ENCODE measurements around the gene GSE1.
A peak's percentile ranks its signal among the peaks of the same experiment; 100 is the strongest.

GSE1 gene

DNA sequence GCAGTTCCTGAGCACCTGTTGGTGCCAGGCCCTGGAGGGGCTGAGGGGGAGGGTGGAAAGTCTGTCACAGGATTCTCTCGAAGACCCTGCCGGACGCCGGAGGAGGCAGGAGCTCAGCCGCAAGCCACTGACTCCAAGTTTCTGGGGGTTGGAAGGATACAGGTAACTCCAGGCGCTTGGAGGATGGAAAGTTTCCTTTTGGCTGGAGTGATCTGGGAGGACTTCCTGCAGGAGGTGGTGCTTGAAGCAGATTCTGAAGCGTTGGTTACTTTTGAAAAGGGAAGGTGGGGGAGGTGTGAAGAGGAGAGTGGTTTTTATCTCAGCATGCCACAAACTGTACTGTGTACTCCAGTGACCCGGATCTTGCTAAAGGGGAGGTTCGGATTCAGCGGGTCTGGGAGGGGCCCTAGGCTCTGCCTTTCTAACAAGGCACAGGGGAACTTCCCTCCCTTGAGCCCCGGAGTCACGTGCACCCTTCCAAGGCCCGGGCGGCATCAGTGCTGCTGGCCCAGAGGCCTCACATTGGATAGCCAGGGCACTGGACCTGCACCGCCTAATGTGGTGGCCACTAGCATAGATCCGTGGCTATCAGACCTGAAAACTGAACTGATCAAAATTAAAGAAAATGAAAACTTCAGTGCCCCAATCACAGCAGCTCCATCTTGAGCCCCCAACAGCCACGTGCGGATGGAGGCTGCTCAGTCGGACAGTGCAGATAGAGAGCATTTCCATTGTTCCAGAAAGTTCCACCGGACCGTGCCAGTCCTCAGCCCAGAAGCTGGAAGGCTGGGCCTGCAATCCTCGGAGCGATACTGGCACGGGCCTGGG lies 42.2 kb upstream of the GSE1 start:
- no peaks in the 10 kb centered on the region for H3K9me3 Mint-ChIP-seq (ENCODE audit: low read depth)
- peaks cover 2% of the 10 kb centered on the region for H3K36me3 Mint-ChIP-seq
- H3K27ac Mint-ChIP-seq = peak overlapping the region; percentile 87
- peak overlapping the region; percentile 73 for H3K4me3 Mint-ChIP-seq
- no peaks in the 10 kb centered on the region for H3K27me3 Mint-ChIP-seq
- H3K4me1 Mint-ChIP-seq (ENCODE audit: low read depth) = peaks cover 71% of the 10 kb centered on the region

DNA sequence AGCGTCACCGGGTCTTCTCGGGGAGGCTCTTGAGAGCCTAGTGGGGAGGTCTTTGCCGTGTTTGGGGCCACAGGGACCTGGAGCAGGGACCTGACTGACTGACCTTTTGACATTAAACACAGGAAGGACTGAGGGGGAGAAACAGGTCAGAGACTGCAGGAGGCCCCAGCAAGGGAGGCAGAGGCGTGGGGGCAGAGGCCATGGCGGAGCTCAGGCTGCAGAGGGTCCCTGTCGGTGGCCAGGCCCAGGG lies 41.6 kb upstream of the GSE1 start:
- Mint-ChIP-seq H3K27ac (peak overlapping the region; percentile 66), H3K4me3 (no peak overlapping the region), H3K27me3 (no peaks in the 10 kb centered on the region)

DNA sequence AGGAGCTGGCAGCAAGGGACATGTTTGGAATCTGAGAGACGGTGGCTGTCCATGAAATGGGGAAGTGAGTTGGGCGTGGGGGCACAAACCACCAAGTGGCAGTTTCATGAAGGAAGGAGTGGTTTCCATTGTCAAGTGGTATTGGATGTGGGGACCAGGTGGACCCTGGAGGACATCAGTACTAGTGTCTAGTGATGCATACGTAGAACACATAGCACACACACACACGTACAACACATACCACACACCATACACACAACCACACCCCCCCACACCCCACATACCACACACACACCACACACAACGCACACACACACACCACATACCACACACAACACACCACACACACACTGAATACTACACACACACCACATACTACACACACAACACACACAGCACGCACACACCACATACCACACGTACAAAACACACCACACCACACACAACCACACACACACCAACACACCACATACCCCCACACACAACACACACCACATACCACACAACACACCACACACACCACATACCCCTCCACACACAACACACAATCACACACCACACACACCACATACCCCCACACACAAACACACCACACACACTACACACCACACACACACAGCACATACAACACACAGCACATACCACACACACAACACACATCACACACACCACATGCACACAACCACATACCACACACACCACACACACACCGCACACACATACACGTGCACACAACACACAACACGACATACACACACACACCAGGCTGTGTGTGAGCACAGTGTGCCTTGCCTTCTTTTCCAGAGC lies 41.1 kb upstream of the GSE1 start:
- Mint-ChIP-seq H3K4me3 (peak overlapping the region; percentile 21), H3K27ac (peak overlapping the region; percentile 78), H3K4me1 (ENCODE audit: low read depth) (peaks cover 67% of the 10 kb centered on the region), H3K27me3 (no peaks in the 10 kb centered on the region), H3K36me3 (peaks cover 2% of the 10 kb centered on the region), H3K9me3 (ENCODE audit: low read depth) (no peaks in the 10 kb centered on the region)

More for the DNA sequence above, 41.6 kb upstream of the GSE1 start:
- H3K9me3 Mint-ChIP-seq (ENCODE audit: low read depth) = no peaks in the 10 kb centered on the region
- H3K4me1 Mint-ChIP-seq (ENCODE audit: low read depth) = peaks cover 71% of the 10 kb centered on the region
- peaks cover 2% of the 10 kb centered on the region for H3K36me3 Mint-ChIP-seq

DNA sequence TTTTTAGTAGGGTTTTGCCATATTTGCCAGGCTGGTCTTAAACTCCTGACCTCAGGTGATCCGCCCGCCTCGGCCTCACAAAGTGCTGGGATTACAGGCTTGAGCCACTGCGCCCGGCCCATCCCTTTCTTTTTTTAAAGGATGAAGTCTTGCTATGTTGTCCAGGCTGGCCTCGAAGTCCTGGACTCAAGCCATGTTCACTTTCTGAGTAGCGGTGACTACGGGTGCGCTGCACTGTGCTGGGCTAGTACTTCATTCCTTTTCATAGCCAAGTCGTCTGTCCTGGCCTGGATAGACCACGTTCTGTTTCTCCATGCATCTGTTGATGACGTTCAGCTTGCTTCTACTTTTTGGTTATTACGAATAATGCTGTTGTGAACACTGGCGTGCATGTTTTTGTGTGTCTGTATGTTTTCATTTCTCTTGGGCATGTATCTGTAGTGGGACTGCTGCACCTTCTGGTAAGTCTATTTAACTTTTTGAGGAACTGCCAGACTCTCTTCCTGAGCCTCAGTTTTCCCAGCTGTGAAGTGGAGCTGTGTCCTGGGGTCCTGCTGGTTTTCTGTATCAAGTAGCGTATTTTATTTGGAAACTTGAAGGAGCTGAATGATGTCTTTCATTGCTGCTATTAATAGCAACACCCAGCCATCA lies 40.0 kb upstream of the GSE1 start:
- Mint-ChIP-seq H3K4me3 (no peak overlapping the region), H3K9me3 (ENCODE audit: low read depth) (no peaks in the 10 kb centered on the region), H3K27me3 (no peaks in the 10 kb centered on the region)

DNA sequence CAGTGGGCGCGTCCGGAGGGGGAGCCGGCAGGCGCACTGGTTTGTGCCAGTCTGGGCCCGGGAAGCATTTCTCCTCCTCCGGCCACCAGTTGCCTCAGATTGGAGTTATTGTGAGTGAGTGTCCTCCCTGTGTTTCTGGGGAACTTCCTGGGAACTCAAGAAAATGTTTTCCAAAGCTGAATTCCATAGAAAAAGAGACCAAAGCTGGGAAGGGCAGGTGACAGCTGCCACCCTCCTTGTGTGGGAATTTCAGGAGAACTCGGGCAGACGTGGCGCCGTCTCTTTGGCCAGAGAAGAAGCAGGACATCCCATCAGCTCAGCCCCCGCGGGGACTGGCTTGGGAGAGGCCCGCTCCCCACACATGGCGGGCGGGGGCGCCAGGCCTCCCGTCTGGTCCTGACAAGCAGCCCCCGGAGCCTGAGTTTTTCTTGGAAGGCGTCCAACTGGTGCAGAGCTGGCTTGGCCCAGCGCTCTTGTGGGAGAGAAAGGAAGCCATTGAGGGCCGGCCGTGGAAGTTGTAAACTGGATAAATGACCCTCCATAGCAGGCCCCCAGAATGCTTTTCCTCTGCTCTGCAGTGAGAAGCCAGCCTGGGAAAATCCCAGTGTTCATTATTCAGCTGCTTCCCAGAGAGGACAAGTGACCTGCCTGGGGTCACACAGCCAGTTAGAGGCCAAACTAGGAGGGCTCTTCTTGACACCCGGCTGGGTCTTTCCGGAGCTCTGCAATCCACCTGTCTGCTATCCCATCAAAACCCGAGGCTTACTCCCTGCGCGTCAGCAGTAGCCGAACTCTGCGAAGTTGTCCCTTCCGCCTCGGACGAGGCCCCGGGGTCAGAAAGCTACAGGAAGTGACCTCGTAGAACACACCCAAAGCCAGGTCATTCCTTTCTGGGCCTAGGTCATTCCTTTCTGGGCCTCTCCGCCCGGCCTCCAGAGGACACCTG lies 39.2 kb upstream of the GSE1 start:
- H3K27me3 Mint-ChIP-seq = no peaks in the 10 kb centered on the region
- H3K27ac Mint-ChIP-seq = no peak overlapping the region
- peaks cover 2% of the 10 kb centered on the region for H3K36me3 Mint-ChIP-seq
- peaks cover 56% of the 10 kb centered on the region for H3K4me1 Mint-ChIP-seq (ENCODE audit: low read depth)
- H3K9me3 Mint-ChIP-seq (ENCODE audit: low read depth) = no peaks in the 10 kb centered on the region
- H3K4me3 Mint-ChIP-seq = no peak overlapping the region

More for the DNA sequence above, 40.0 kb upstream of the GSE1 start:
- peaks cover 57% of the 10 kb centered on the region for H3K4me1 Mint-ChIP-seq (ENCODE audit: low read depth)
- H3K27ac Mint-ChIP-seq = no peak overlapping the region
- H3K36me3 Mint-ChIP-seq = peaks cover 2% of the 10 kb centered on the region

DNA sequence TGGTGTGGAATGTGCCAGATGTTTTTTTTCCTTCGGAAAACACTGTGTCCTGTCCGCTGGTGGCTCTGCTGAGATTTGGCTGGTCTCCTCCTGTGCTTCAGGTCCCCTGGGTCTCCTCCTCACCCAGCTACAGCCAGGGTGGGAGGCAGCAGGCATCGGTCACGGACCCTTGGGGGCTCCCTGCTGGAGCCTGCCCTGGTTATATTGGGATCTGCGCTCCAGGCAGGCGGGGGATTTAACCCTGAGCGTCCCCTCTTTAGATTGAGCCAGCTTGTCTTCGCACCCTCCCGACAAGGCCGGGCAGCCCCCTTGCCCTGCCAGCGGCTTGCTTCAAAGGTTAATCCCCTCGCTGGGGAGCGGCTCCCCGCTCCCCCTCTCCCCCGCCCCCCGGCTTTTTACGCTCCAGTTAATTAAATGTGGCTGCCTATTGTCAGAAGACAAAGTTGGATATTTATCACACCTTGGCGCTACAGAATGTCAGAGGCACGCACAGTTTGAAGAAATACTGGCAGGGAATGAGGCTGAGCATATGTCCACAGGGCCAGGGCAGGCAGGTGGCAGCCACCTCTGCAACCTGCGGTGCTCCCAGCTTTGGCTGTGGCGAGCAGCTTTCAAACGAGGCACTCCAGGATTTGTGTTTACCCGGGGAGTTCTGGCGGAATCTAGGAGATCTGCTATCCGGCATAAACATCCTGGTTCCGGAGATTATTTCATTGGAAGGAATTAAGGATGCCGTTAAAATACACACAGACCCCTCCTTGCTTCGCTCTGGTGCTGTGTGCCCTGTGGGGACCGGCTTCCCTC lies 38.2 kb upstream of the GSE1 start:
- H3K4me3 Mint-ChIP-seq = no peak overlapping the region
- H3K4me1 Mint-ChIP-seq (ENCODE audit: low read depth) = peaks cover 54% of the 10 kb centered on the region
- no peak overlapping the region for H3K27ac Mint-ChIP-seq
- H3K9me3 Mint-ChIP-seq (ENCODE audit: low read depth) = no peaks in the 10 kb centered on the region
- H3K36me3 Mint-ChIP-seq = peaks cover 2% of the 10 kb centered on the region
- H3K27me3 Mint-ChIP-seq = no peaks in the 10 kb centered on the region

DNA sequence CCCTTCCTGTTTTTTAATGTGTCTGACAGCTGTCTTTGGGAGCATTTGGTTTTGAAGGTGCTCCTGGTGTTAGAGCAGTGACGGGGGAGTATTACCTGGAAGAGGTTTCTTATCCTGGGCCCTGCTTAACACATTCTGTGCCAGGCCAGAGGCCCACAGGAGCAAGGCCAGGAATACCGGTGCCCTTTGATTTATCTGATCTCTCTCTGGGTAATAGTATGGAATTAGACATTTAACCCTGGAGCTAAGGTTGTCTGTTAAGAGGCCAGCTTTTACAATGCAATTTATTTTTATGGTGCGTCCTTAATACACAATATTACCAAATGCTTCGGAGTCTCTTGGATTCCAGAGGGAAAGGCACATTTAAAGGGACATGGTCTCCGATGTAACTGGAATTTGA lies 37.2 kb upstream of the GSE1 start:
- peaks cover 2% of the 10 kb centered on the region for H3K36me3 Mint-ChIP-seq
- H3K4me3 Mint-ChIP-seq = no peak overlapping the region
- peaks cover 46% of the 10 kb centered on the region for H3K4me1 Mint-ChIP-seq (ENCODE audit: low read depth)
- no peaks in the 10 kb centered on the region for H3K27me3 Mint-ChIP-seq
- no peaks in the 10 kb centered on the region for H3K9me3 Mint-ChIP-seq (ENCODE audit: low read depth)
- H3K27ac Mint-ChIP-seq = no peak overlapping the region

DNA sequence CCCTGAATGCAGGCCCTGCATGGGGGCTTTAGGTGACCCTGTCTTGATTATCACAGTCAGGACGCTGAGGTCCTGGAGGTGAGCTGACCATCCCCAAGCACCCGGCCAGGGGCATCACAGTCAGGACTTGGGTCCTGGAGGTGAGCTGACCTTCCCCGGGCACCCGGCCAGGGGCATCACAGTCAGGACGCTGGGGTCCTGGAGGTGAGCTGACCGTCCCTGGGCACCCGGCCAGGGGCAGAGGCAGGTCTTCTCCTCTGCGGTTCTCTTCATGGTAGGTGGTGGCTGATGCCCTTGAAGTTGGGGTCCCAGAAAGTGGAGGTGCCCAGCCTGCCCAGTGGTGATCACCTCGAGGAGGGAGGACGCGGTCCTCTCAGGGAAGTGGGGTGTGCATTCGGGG lies 36.2 kb upstream of the GSE1 start:
- Mint-ChIP-seq H3K4me3 (no peak overlapping the region), H3K9me3 (ENCODE audit: low read depth) (no peaks in the 10 kb centered on the region), H3K4me1 (ENCODE audit: low read depth) (peaks cover 38% of the 10 kb centered on the region), H3K36me3 (peaks cover 2% of the 10 kb centered on the region), H3K27me3 (no peaks in the 10 kb centered on the region), H3K27ac (no peak overlapping the region)

DNA sequence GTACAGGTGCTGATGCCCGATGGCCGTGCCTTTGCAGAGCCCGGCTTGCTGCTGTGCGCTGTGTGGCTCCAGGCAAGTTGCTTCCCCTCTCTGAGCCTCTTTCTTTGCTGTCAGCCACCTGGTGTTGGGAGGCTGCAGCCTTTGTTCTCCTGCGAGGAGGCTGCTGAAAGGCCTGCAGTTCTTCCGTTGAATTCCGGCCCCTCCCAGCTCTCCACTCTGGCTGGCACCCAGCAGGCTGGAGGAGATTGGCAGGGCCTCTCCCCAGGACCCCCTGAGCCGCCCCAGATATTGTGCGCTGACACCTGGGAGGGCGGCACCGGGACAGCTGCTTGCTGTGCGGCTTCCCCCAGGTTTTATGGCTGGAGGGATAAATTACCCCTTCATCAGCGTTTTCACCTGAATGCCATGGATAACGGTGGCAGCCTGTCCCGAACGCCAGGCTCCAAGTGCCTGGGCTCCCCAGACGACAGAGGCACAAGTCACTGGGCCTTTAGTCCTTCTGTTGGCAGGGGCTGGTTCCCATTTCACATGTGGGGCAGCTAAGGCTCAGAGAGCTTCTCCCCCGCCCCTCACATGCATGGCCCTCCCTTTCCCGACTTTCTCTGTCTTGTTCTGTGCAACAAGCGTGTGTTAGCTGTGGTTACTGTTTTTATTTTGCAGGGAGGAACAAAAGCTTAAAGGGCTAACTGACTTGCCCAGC lies 35.1 kb upstream of the GSE1 start:
- Mint-ChIP-seq H3K4me3 (no peak overlapping the region), H3K27ac (no peak overlapping the region), H3K4me1 (ENCODE audit: low read depth) (peaks cover 41% of the 10 kb centered on the region), H3K27me3 (no peaks in the 10 kb centered on the region), H3K9me3 (ENCODE audit: low read depth) (no peaks in the 10 kb centered on the region), H3K36me3 (no peaks in the 10 kb centered on the region)

DNA sequence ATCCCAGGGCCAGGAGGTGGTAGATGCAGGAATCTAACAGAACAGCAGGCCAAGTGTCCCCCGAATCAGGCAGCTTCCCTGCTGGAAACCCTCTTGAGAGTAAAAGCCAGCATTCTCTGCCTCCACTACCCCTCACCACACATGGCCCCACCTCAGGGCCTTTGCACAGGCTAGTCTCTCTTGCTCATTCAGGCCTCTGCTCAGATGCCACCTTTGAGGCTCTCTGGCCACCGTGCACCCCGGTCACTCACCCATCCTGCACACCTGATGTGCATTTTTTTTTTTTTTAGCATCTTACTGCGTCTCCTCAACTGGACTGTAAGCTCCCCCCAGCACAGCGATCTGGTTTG lies 34.5 kb upstream of the GSE1 start:
- H3K27me3 Mint-ChIP-seq = no peaks in the 10 kb centered on the region
- H3K27ac Mint-ChIP-seq = no peak overlapping the region
- no peaks in the 10 kb centered on the region for H3K9me3 Mint-ChIP-seq (ENCODE audit: low read depth)
- peaks cover 42% of the 10 kb centered on the region for H3K4me1 Mint-ChIP-seq (ENCODE audit: low read depth)
- H3K36me3 Mint-ChIP-seq = no peaks in the 10 kb centered on the region
- H3K4me3 Mint-ChIP-seq = no peak overlapping the region

DNA sequence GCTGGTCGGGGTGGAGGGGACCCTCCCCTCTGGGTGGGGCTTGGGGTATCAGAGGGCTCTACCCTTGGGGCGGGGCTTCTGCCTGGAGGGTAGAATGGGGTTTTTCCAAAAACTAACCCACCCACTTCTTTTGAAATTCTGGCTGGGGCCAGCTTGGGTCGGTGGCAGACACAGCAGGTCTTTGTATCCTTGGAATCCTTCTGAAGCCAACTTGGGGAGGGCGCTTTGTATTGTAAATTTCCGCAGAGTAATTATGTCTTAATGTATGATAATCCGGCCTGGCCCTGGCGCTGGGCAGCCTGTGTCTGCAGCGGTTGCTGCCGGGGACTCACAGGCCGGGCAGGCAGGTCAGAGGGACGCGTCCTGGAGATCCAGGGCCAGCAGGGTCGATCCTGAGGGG lies 33.9 kb upstream of the GSE1 start:
- Mint-ChIP-seq H3K4me1 (ENCODE audit: low read depth) (peaks cover 48% of the 10 kb centered on the region), H3K36me3 (no peaks in the 10 kb centered on the region), H3K9me3 (ENCODE audit: low read depth) (no peaks in the 10 kb centered on the region), H3K27me3 (no peaks in the 10 kb centered on the region), H3K27ac (no peak overlapping the region), H3K4me3 (no peak overlapping the region)

DNA sequence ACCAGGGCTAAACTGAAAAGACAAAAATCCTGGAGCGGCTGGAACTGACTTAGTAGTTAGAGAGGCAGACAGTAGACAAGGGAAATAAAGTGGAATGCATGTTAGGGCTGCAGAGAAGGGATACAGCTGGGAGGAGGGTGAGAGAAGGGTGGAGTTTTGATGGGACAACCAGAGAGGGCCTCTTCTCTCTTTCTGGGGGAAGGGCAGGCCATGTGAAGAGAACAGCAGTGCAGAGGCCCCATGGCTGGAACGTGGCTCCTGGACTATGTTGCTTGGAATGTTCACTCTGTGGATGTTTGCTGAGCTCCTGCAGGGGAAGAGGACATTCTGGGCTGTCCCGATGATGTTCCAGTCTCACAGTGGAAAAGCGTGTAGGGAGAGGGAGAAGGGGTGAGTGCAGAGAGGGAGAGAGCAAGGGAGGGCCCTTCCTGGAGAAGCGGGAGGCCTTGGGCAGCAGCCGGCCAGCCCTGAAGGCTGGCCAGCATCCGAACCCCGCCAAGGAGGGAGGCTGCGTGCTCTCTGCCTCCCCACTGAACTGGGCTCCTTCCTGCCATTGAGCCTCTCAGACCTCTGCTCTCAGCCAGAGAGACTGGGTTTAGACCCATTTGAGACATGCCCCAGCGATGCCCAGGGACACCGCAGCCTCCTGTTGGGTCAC lies 33.1 kb upstream of the GSE1 start:
- no peak overlapping the region for H3K4me3 Mint-ChIP-seq
- H3K27ac Mint-ChIP-seq = peak overlapping the region; percentile 61
- no peaks in the 10 kb centered on the region for H3K9me3 Mint-ChIP-seq (ENCODE audit: low read depth)
- H3K27me3 Mint-ChIP-seq = no peaks in the 10 kb centered on the region
- H3K4me1 Mint-ChIP-seq (ENCODE audit: low read depth) = peaks cover 48% of the 10 kb centered on the region
- no peaks in the 10 kb centered on the region for H3K36me3 Mint-ChIP-seq

DNA sequence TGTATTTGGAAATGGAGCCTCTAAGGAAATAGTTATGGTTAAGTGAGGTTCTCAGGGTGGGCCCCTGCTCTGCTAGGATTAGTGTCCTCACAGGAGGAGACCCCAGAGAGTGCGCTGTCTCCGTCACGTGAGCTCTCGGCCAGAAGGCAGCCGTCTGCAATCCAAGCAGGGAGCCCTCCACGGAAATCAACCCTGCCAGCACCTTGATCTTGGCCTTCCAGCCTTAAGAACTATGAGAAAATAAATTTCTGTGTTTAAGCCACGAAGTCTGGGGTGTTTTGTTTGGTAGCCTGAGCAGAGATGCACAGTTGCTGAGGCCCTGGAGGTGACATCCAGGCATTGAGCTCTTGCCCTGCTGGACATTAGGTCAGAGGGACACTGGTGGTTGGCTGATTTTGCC lies 32.4 kb upstream of the GSE1 start:
- Mint-ChIP-seq H3K9me3 (ENCODE audit: low read depth) (no peaks in the 10 kb centered on the region), H3K4me3 (no peak overlapping the region), H3K4me1 (ENCODE audit: low read depth) (peaks cover 43% of the 10 kb centered on the region), H3K27ac (no peak overlapping the region), H3K27me3 (no peaks in the 10 kb centered on the region), H3K36me3 (no peaks in the 10 kb centered on the region)
